Hepatocyte (in vitro differentiated cells): Measurements from ENCODE around the gene RNF208. TPM values are rescaled to one million over a fixed set of nuclear protein-coding genes. Genes with fewer than 3 reads are reported as not detected.
"Not testable (repeated sequence)": the region's sequence is repeated elsewhere in the genome, so short reads cannot be mapped to it uniquely, and the experiment has no call there.

ENCODE experiments used
- DNase-seq: peaks from one replicate; pipeline ENCODE4 v3.0.0-alpha.2; 2016; ENCODE audit warnings: low spot score
- H2AFZ ChIP-seq: fragments of 200-600 bp; sonication (generic); 2 replicates; pipeline ENCODE4 v1.6.0; 2016; ENCODE audit warnings: antibody characterized with exemption, mild to moderate bottlenecking
- H3K27ac ChIP-seq: fragments of 200-600 bp; sonication (generic); 2 replicates; pipeline ENCODE4 v1.5.1; 2016; ENCODE audit warnings: mild to moderate bottlenecking
- H3K27me3 ChIP-seq: fragments of 200-600 bp; sonication (generic); 2 replicates; pipeline ENCODE4 v1.6.1; 2016
- H3K36me3 ChIP-seq: fragments of 200-600 bp; sonication (generic); replicated peaks from 2 replicates; pipeline ENCODE4 v1.5.1; 2016; ENCODE audit warnings: low read depth; ENCODE audit not compliant: insufficient read depth
- H3K4me1 ChIP-seq: fragments of 200-600 bp; sonication (generic); 2 replicates; pipeline ENCODE4 v1.5.1; 2016; ENCODE audit warnings: mild to moderate bottlenecking, moderate library complexity; ENCODE audit not compliant: insufficient read depth
- H3K4me2 ChIP-seq: fragments of 200-600 bp; sonication (generic); 2 replicates; pipeline ENCODE4 v1.6.0; 2016
- H3K4me3 ChIP-seq: fragments of 200-600 bp; sonication (generic); 2 replicates; pipeline ENCODE4 v1.5.1; 2016; ENCODE audit warnings: mild to moderate bottlenecking
- H3K79me2 ChIP-seq: fragments of 200-600 bp; sonication (generic); 2 replicates; pipeline ENCODE4 v1.6.0; 2017; ENCODE audit warnings: mild to moderate bottlenecking
- H3K9me2 ChIP-seq: fragments of 200-600 bp; sonication (generic); replicated peaks from 2 replicates; pipeline ENCODE4 v1.6.0; 2017; ENCODE audit warnings: mild to moderate bottlenecking; ENCODE audit not compliant: insufficient read depth
- H3K9me3 ChIP-seq: fragments of 200-600 bp; sonication (generic); 2 replicates; pipeline ENCODE4 v1.5.1; 2016; ENCODE audit warnings: low read depth, mild to moderate bottlenecking
- H4K20me1 ChIP-seq: fragments of 200-600 bp; sonication (generic); 2 replicates; pipeline ENCODE4 v1.6.0; 2016; ENCODE audit warnings: mild to moderate bottlenecking; ENCODE audit not compliant: insufficient read depth, poor library complexity, severe bottlenecking
- EZH2 ChIP-seq: fragments of 200-600 bp; sonication (generic); IDR thresholded peaks from 2 replicates; pipeline ENCODE4 v1.6.1; 2016; ENCODE audit warnings: antibody characterized with exemption, mild to moderate bottlenecking, borderline replicate concordance
- EZH2phosphoT487 ChIP-seq: fragments of 200-600 bp; sonication (generic); IDR thresholded peaks from one replicate; pipeline ENCODE4 v1.6.1; 2018; ENCODE audit warnings: antibody characterized with exemption, mild to moderate bottlenecking, low read depth, moderate library complexity; ENCODE audit not compliant: unreplicated experiment, severe bottlenecking
- WGBS: methylation state at CpG from one replicate; pipeline ENCODE4 v1.1.6; 2016; ENCODE audit warnings: low lambda C conversion rate; ENCODE audit errors: missing lambda C conversion rate; 5-methylcytosine and 5-hydroxymethylcytosine counted together
- polyA plus RNA-seq: library from polyadenylated mRNA; unstranded; fragments of >200 nt; fragmentation: Nextera tagmentation; extraction: Ambion mirVana; gene quantifications from 2 replicates; pipeline ENCODE4 v1.2.1, GENCODE V29; 2016
- total RNA-seq: library from RNA; depleted of rRNA; stranded (reverse); fragments of >200 nt; gene quantifications from 2 replicates; pipeline ENCODE4 v1.2.3, GENCODE V29; 2014
- TF ChIP-seq, protein P1 (sequence below): fragments of 200-600 bp; sonication (generic); IDR thresholded peaks from 2 replicates; pipeline ENCODE4 v1.5.1; 2016; ENCODE audit warnings: antibody characterized with exemption, mild to moderate bottlenecking; ENCODE audit not compliant: poor library complexity

The RNF208 gene
- total and polyA plus RNA-seq, 2 experiments from 2014 or later = 1.6 to 3.3 TPM

GRCh38 chr9:137241490-137242268 lies 19.6 kb upstream of the RNF208 start:
- Histone ChIP-seq H3K4me3 (peak overlapping the region; percentile 98), H4K20me1 (peaks cover 24% of the 10 kb centered on the region), H3K9me3 (no peaks in the 10 kb centered on the region), H3K27me3 (no peaks in the 10 kb centered on the region), H3K79me2 (peaks cover 60% of the 10 kb centered on the region), H3K9me2 (no peaks in the 10 kb centered on the region), H2AFZ (no peak overlapping the region), H3K4me1 (peaks cover 25% of the 10 kb centered on the region), H3K4me2 (peak overlapping the region; percentile 94), H3K27ac (peak overlapping the region; percentile 94), H3K36me3 (no peaks in the 10 kb centered on the region)
- DNase-seq = peak; percentile 79
- 5% methylated on average over 21 of the region's 83 CpGs for WGBS
- TF ChIP-seq, protein P1, sequence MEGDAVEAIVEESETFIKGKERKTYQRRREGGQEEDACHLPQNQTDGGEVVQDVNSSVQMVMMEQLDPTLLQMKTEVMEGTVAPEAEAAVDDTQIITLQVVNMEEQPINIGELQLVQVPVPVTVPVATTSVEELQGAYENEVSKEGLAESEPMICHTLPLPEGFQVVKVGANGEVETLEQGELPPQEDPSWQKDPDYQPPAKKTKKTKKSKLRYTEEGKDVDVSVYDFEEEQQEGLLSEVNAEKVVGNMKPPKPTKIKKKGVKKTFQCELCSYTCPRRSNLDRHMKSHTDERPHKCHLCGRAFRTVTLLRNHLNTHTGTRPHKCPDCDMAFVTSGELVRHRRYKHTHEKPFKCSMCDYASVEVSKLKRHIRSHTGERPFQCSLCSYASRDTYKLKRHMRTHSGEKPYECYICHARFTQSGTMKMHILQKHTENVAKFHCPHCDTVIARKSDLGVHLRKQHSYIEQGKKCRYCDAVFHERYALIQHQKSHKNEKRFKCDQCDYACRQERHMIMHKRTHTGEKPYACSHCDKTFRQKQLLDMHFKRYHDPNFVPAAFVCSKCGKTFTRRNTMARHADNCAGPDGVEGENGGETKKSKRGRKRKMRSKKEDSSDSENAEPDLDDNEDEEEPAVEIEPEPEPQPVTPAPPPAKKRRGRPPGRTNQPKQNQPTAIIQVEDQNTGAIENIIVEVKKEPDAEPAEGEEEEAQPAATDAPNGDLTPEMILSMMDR = no peak
- TF ChIP-seq EZH2phosphoT487 (no peak), EZH2 (no peak)

- Histone ChIP-seq H3K4me1 (peaks cover 31% of the 10 kb centered on the region), H3K79me2 (peaks cover 61% of the 10 kb centered on the region)
These were observed 18.9 kb upstream of the RNF208 start, which contains the start of gene TUBB4B for GRCh38 chr9:137240841-137241489. TSS of gene TUBB4B (plus strand) at chr9:137241287. CDS start at chr9:137241361, 74 bp downstream.

GRCh38 chr9:137240318-137240840 lies 18.3 kb upstream of the RNF208 start:
- Histone ChIP-seq H3K4me2 (peak overlapping the region; percentile 82), H2AFZ (peak overlapping the region; percentile 33), H4K20me1 (peaks cover 24% of the 10 kb centered on the region), H3K4me3 (peak overlapping the region; percentile 82), H3K27ac (peak overlapping the region; percentile 94), H3K27me3 (no peaks in the 10 kb centered on the region), H3K4me1 (peaks cover 34% of the 10 kb centered on the region), H3K79me2 (peaks cover 61% of the 10 kb centered on the region), H3K9me3 (no peaks in the 10 kb centered on the region), H3K9me2 (no peaks in the 10 kb centered on the region), H3K36me3 (no peaks in the 10 kb centered on the region)
- TF ChIP-seq, protein P1 = peak; percentile 21
- TF ChIP-seq EZH2 (no peak), EZH2phosphoT487 (no peak)
- WGBS = 1% methylated on average over 40 of the region's 58 CpGs
- DNase-seq = peak; percentile 91

More at GRCh38 chr9:137240841-137241489, 18.9 kb upstream of the RNF208 start, which contains the start of gene TUBB4B:
- H2AFZ ChIP-seq = peak within 1 kb of the TSS; percentile 33
- peak within 1 kb of the TSS; percentile 94 for H3K27ac ChIP-seq
- no peaks in the 10 kb centered on the region for H3K36me3 ChIP-seq
- peaks cover 24% of the 10 kb centered on the region for H4K20me1 ChIP-seq
- H3K4me2 ChIP-seq = peak within 1 kb of the TSS; percentile 94
- peak within 1 kb of the TSS; percentile 98 for H3K4me3 ChIP-seq
- no peaks in the 10 kb centered on the region for H3K9me3 ChIP-seq
- H3K27me3 ChIP-seq = no peaks in the 10 kb centered on the region
- DNase-seq = peak; percentile 99
- no peaks in the 10 kb centered on the region for H3K9me2 ChIP-seq
- TF ChIP-seq, protein P1 = no peak
- TF ChIP-seq EZH2phosphoT487 = no peak
- no peak for TF ChIP-seq EZH2
- WGBS = under 1% methylated on average over 47 of the region's 67 CpGs

- Histone ChIP-seq H3K4me1 (peaks cover 34% of the 10 kb centered on the region), H2AFZ (peak overlapping the region; percentile 33), H3K4me2 (peak overlapping the region; percentile 82), H3K27ac (peak overlapping the region; percentile 94), H3K4me3 (peak overlapping the region; percentile 82), H4K20me1 (peaks cover 24% of the 10 kb centered on the region), H3K79me2 (peaks cover 61% of the 10 kb centered on the region)
- H3K36me3 ChIP-seq, H3K27me3 ChIP-seq, H3K9me2 ChIP-seq, DNase-seq, H3K9me3 ChIP-seq: not testable (repeated sequence)
- WGBS = 49% methylated on average over 27 of the region's 27 CpGs
These were observed 17.6 kb upstream of the RNF208 start for GRCh38 chr9:137239541-137240200.
